ENCODE results near the gene SNN. TPM values are rescaled to one million over a fixed set of nuclear protein-coding genes. Genes with fewer than 3 reads are reported as not detected.

The SNN gene
- total RNA-seq (2021) = 54.2 to 65.2 TPM (median 56.2 TPM) in 3 replicates
- percentile 84 among the genes with signal in this experiment for Bru-seq, nascent RNA
- long read RNA-seq, experiment 1, transcript SNN-201 (2 exons, 3,312 nt) = major isoform, 467 of 533 reads
- long read RNA-seq, experiment 1, partial matches to known transcripts = 53 of 533 reads
- long read RNA-seq, experiment 1, other reads (novel, unspliced or antisense) = 13 of 533 reads
- long read RNA-seq, experiment 2, transcript SNN-201 (2 exons, 3,312 nt) = major isoform, 54 of 96 reads
- long read RNA-seq, experiment 2, partial matches to known transcripts = 0 of 96 reads
- long read RNA-seq, experiment 2, other reads (novel, unspliced or antisense) = 42 of 96 reads
- long read RNA-seq, experiment 3, partial matches to known transcripts = 16 of 20 reads
- long read RNA-seq, experiment 3, other reads (novel, unspliced or antisense) = 2 of 20 reads

- CTCF ChIA-PET = interaction anchor here (0.8 to 4.1 kb wide), 9 partner anchors 26 to 281 kb away, joined by 3 to 22 read pairs (median 4); no protein-coding TSS in a partner anchor
- TF ChIP-seq CREB1 (CRISPR knock-in tag; IDR thresholded peaks at IDR 0.05) (no peak), ESRRA (CRISPR knock-in tag; IDR thresholded peaks at IDR 0.05; ENCODE audit: borderline replicate concordance) (no peak), ZNF263 (CRISPR knock-in tag; IDR thresholded peaks at IDR 0.05; ENCODE audit: low read depth) (no peak), CDX4 (CRISPR knock-in tag; IDR thresholded peaks at IDR 0.05; ENCODE audit: borderline replicate concordance) (no peak), HMGXB4 (CRISPR knock-in tag; IDR thresholded peaks at IDR 0.05) (no peak), TP53 (CRISPR knock-in tag; IDR thresholded peaks at IDR 0.05) (0 out of 2 replicates have a peak, but pooled peaks have one; percentile 4), NR1H2 (CRISPR knock-in tag; IDR thresholded peaks at IDR 0.05) (no peak), E2F5 (CRISPR knock-in tag; IDR thresholded peaks at IDR 0.05) (0 out of 2 replicates have a peak, but pooled peaks have one; percentile 64), ERG (CRISPR knock-in tag; IDR thresholded peaks at IDR 0.05) (no peak), GTF2I (CRISPR knock-in tag; conservative IDR thresholded peaks at IDR 0.05) (no peak), ZNF232 (CRISPR knock-in tag; IDR thresholded peaks at IDR 0.05) (no peak), ZNF671 (CRISPR knock-in tag; IDR thresholded peaks at IDR 0.05) (no peak), E2F4 (CRISPR knock-in tag; IDR thresholded peaks at IDR 0.05; ENCODE audit: borderline replicate concordance, low read depth) (no peak), MYBL2 (CRISPR knock-in tag; IDR thresholded peaks at IDR 0.05) (peak; percentile 25; the same call in 1 of the 2 replicates), NR3C1 (CRISPR knock-in tag; conservative IDR thresholded peaks at IDR 0.05; ENCODE audit: low read depth) (no peak), MXD4 (CRISPR knock-in tag; IDR thresholded peaks at IDR 0.05; ENCODE audit: borderline replicate concordance) (no peak), USF2 (CRISPR knock-in tag; IDR thresholded peaks at IDR 0.05) (peak; percentile 90), ZNF317 (CRISPR knock-in tag; IDR thresholded peaks at IDR 0.05; ENCODE audit: borderline replicate concordance, low read depth) (no peak), ZNF532 (CRISPR knock-in tag; IDR thresholded peaks at IDR 0.05; ENCODE audit: borderline replicate concordance) (no peak), IRF2 (CRISPR knock-in tag; IDR thresholded peaks at IDR 0.05; ENCODE audit: borderline replicate concordance, low read depth) (no peak), MLX (CRISPR knock-in tag; IDR thresholded peaks at IDR 0.05) (no peak), GABPB1 (CRISPR knock-in tag; IDR thresholded peaks at IDR 0.05) (no peak), ZNF138 (CRISPR knock-in tag; conservative IDR thresholded peaks at IDR 0.05) (0 out of 2 replicates have a peak, but pooled peaks have one; percentile 50)
Measured at GRCh38 chr16:11667824-11668622, at the start of gene SNN. SNN (plus strand) TSS chr16:11668455; CDS start chr16:11676060, 7,605 bp downstream.

More at GRCh38 chr16:11667824-11668622, at the start of gene SNN:
- H3K27ac Mint-ChIP-seq = no peak within 1 kb of the TSS
- peaks cover 66% of the 10 kb centered on the region for H3K4me1 Mint-ChIP-seq
- DNase-seq (ENCODE audit: low spot score) (peak; percentile 85), ATAC-seq (peak; percentile 81)
- no peaks in the 10 kb centered on the region for H3K9me3 Mint-ChIP-seq
- no peaks in the 10 kb centered on the region for H3K36me3 Mint-ChIP-seq
- POLR2A ChIA-PET = interaction anchor here (1.2 to 1.6 kb wide), 4 partner anchors 8 to 129 kb away, joined by 3 to 8 read pairs (median 4); no protein-coding TSS in a partner anchor
- H3K4me3 Mint-ChIP-seq = peak within 1 kb of the TSS; percentile 70
- H3K27me3 Mint-ChIP-seq (ENCODE audit: low read depth) = peaks cover 3% of the 10 kb centered on the region; the same call in 1 of the 2 replicates
